ENCODE results near the gene DNAH17.

GRCh38 chr17:78558181-78558850 is 18.9 kb downstream of the DNAH17 start:
- TF ChIP-seq CTCF (IDR thresholded peaks at IDR 0.05), result no peak
- TF ChIP-seq EP300 (IDR thresholded peaks at IDR 0.05), result no peak
